Measurements from ENCODE around the gene C1QTNF8. TPM values are rescaled to one million over a fixed set of nuclear protein-coding genes. Genes with fewer than 3 reads are reported as not detected.

C1QTNF8 gene
- total and polyA plus RNA-seq, 12 donors: 0.15 TPM; not detected in 11

DNA sequence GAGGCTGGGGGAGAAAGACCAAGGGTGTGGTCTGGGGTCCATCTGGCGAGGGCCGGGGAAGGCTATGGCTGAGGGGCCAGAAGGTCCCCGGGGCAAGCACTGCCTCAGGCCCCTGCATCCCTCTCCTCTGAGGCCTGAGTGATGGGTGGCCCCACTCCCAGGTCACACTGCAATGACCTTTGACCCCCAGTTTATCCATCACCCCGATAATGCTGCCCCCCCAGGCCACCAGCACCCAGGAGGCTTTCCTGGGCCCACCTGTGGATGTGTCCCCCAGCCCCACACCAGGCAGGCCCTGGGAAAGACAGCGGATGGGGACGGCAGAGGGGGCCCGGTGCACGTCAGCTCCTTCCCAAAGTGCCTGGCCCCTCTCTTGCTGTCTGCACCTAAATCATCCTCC is 34.3 kb upstream of the C1QTNF8 start:
- Histone ChIP-seq H3K27ac (no peak overlapping the region), H3K27me3 (peaks cover 0 to 47% (median 24%) of the 10 kb centered on the region in 7 donors), H3K4me3 (no peak overlapping the region), H3K9me3 (no peaks in the 10 kb centered on the region), H3K36me3 (no peaks in the 10 kb centered on the region), H3K4me1 (no peaks in the 10 kb centered on the region)
- 89 to 90% methylated on average over 8 of the region's 8 CpGs for WGBS, 2 donors
- no peak for DNase-seq
- no peak for ATAC-seq
- intact Hi-C loops (cut with DNase I): no loop called here
- TF ChIP-seq, protein P1, sequence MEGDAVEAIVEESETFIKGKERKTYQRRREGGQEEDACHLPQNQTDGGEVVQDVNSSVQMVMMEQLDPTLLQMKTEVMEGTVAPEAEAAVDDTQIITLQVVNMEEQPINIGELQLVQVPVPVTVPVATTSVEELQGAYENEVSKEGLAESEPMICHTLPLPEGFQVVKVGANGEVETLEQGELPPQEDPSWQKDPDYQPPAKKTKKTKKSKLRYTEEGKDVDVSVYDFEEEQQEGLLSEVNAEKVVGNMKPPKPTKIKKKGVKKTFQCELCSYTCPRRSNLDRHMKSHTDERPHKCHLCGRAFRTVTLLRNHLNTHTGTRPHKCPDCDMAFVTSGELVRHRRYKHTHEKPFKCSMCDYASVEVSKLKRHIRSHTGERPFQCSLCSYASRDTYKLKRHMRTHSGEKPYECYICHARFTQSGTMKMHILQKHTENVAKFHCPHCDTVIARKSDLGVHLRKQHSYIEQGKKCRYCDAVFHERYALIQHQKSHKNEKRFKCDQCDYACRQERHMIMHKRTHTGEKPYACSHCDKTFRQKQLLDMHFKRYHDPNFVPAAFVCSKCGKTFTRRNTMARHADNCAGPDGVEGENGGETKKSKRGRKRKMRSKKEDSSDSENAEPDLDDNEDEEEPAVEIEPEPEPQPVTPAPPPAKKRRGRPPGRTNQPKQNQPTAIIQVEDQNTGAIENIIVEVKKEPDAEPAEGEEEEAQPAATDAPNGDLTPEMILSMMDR (IDR thresholded peaks at IDR 0.05): no peak

DNA sequence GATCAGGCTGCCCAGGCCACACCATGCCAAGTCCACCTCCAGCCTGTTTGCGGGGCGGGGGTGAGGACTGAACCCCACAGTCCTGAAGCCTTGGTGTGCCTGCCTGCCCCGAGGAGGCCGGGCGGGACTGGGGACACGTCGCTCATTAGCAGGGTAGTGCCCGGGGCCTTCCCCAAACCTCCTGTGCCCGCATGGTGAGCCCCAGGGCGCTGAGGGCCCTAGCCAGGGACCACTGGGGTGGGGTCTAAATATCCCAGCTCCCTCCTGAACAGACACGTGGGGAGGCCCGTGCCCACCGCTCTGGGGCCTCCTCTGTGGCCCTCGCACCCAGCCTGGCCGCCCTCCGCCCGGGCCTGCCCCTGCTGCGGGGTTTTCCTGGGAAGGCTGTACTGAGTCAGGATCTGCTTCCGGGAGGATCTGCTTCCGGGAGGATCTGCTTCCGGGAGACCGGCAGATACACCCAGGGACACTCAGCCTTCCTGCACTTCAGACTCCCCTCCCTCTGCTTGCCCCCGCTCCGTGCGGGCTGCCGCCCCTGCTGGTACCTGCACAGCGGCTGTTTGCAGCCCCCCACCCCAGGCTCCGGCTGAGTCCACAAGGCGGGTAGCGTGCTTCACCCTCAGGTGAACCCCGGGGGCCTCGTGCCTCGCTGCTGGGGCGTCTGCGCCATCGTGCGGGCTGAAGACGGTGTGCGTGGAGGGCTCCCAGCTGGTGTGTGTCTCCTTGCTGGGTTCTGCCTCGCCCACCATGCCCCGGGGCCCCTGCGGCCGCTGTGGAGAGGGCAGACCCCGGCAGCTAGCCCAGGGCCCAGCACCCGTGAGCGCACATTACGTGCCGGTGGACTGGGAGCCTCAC is 33.3 kb upstream of the C1QTNF8 start:
- H3K36me3 ChIP-seq: no peaks in the 10 kb centered on the region

GRCh38 chr16:1127971-1128715 is 32.1 kb upstream of the C1QTNF8 start:
- ATAC-seq (no peak), DNase-seq (no peak)
- intact Hi-C loops (cut with DNase I): loop anchor here in 1 of 10 donors (5.0 kb wide), 1 partner anchor 821 kb away; no protein-coding TSS in a partner anchor
- TF ChIP-seq, protein P1 (IDR thresholded peaks at IDR 0.05): no peak
- H3K4me3 ChIP-seq: no peak overlapping the region
- H3K27me3 ChIP-seq: peaks cover 0 to 48% (median 28%) of the 10 kb centered on the region in 7 donors
- WGBS, 2 donors: 87 to 88% methylated on average over 31 of the region's 31 CpGs
- H3K27ac ChIP-seq: no peak overlapping the region
- H3K9me3 ChIP-seq: no peaks in the 10 kb centered on the region
- H3K4me1 ChIP-seq: no peaks in the 10 kb centered on the region
- no peaks in the 10 kb centered on the region for H3K36me3 ChIP-seq

More for the DNA sequence above, 33.3 kb upstream of the C1QTNF8 start:
- Histone ChIP-seq H3K9me3 (no peaks in the 10 kb centered on the region), H3K27me3 (peaks cover 0 to 47% (median 32%) of the 10 kb centered on the region in 7 donors), H3K4me3 (no peak overlapping the region), H3K4me1 (no peaks in the 10 kb centered on the region), H3K27ac (no peak overlapping the region)
- ATAC-seq (no peak), DNase-seq (no peak)
- intact Hi-C loops (cut with DNase I): loop anchor here in 1 of 10 donors (5.0 kb wide), 1 partner anchor 822 kb away; no protein-coding TSS in a partner anchor
- WGBS, 2 donors: 90 to 93% methylated on average over 47 to 48 of the region's 48 CpGs
- TF ChIP-seq, protein P1 (IDR thresholded peaks at IDR 0.05): no peak

DNA sequence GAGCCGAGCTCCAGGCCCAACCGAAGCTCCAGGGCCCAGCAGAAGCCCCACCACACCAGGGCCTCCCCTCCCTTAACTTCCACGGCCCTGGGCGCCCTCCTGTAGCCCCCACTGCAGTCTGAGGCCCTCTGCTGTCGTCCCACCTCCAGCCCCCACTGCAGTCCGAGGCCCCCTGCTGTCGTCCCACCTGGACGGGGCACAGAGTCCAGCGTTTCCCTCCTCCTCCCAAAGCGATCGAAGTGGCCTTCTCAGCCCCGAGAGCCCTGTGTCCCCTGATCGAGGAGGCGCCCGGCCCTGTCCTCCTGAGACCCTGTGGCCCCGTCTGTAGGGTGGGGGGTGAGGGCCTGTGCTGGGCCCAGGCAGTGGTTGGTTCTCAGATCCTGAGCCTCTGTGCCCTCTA is 31.1 kb upstream of the C1QTNF8 start:
- DNase-seq (no peak), ATAC-seq (no peak)
- Histone ChIP-seq H3K9me3 (no peaks in the 10 kb centered on the region), H3K4me1 (no peaks in the 10 kb centered on the region), H3K27me3 (peaks cover 0 to 53% (median 34%) of the 10 kb centered on the region in 7 donors), H3K36me3 (no peaks in the 10 kb centered on the region), H3K27ac (no peak overlapping the region), H3K4me3 (no peak overlapping the region)
- intact Hi-C loops (cut with DNase I): loop anchor here in 1 of 10 donors (5.0 kb wide), 1 partner anchor 820 kb away; no protein-coding TSS in a partner anchor
- TF ChIP-seq, protein P1 (IDR thresholded peaks at IDR 0.05): no peak
- 45 to 51% methylated on average over 11 to 16 of the region's 16 CpGs for WGBS, 2 donors

Measured in heart right ventricle (tissue), 16 donors.